B cell (primary cell): ENCODE measurements around the gene FAAH. TPM values are rescaled to one million over a fixed set of nuclear protein-coding genes. Genes with fewer than 3 reads are reported as not detected.

Experiments used
- ATAC-seq: fragments of 200-7000 bp; cut with Tn5 transposase; one replicate; pipeline ENCODE4 v1.10.0; 2021; ENCODE audit warnings: low read depth, mild to moderate bottlenecking, moderate number of reproducible peaks, moderate library complexity
- CTCF ChIA-PET: fragments of 350-600 bp; sonication (Branson Sonifier 250); formaldehyde crosslinking; loops from one replicate; lab custom pipeline; 2021; ENCODE audit warnings: antibody characterized with exemption, inconsistent platforms; lab: Charles Lee
- POLR2A ChIA-PET: fragments of 350-600 bp; sonication (Branson Sonifier 250); formaldehyde crosslinking; loops from one replicate; lab custom pipeline; 2021; ENCODE audit warnings: antibody characterized with exemption; lab: Charles Lee
- DNase-seq: peaks from one replicate; pipeline ENCODE4 v3.0.0; 2013
- H2AFZ ChIP-seq: 2 replicates; pipeline ENCODE4 v1.6.1; 2012; ENCODE audit warnings: mild to moderate bottlenecking, low read depth, low read length; ENCODE audit not compliant: insufficient read depth, poor library complexity, severe bottlenecking
- H3K27ac ChIP-seq, 2 donors: 1 replicate in 1 of 2; 2 replicates in 1 of 2; pipeline ENCODE4 v1.5.1; 2012 to 2013; ENCODE audit warnings: low read length in 2 of 2, mild to moderate bottlenecking in 2 of 2, moderate library complexity in 1 of 2
- H3K27me3 ChIP-seq, 4 experiments: fragments of 200-600 bp in 1 of 4; sonication (generic) in 1 of 4; replicated peaks in 1 of 4; 1 replicate in 2 of 4; 2 replicates in 2 of 4; pipeline versions ENCODE4 v1.6.1 to v1.7.0; 2013 to 2016; ENCODE audit warnings: low read length in 3 of 4, mild to moderate bottlenecking in 2 of 4, mixed read lengths in 1 of 4, moderate library complexity in 1 of 4; ENCODE audit not compliant: insufficient read depth in 4 of 4, control insufficient read depth in 3 of 4; ENCODE audit errors: control extremely low read depth in 1 of 4
- H3K36me3 ChIP-seq, 2 experiments: replicated peaks in 1 of 2; 1 replicate in 1 of 2; 2 replicates in 1 of 2; pipeline versions ENCODE4 v1.6.1 to v1.7.1; 2013; ENCODE audit warnings: low read length in 1 of 2; ENCODE audit not compliant: insufficient read depth in 2 of 2, control insufficient read depth in 1 of 2; ENCODE audit errors: control extremely low read depth in 1 of 2, extremely low read depth in 1 of 2
- H3K4me1 ChIP-seq, 2 donors: fragments of 200-600 bp in 1 of 2; sonication (generic) in 1 of 2; 1 replicate in 1 of 2; 2 replicates in 1 of 2; pipeline versions ENCODE4 v1.5.1 to v1.6.1; 2013 to 2017; ENCODE audit warnings: low read length in 2 of 2; ENCODE audit not compliant: control insufficient read depth in 2 of 2, insufficient read depth in 2 of 2
- H3K4me2 ChIP-seq: replicated peaks from 2 replicates; pipeline ENCODE3; 2012; ENCODE audit warnings: mild to moderate bottlenecking, low read depth, low read length; ENCODE audit not compliant: poor library complexity, severe bottlenecking
- H3K4me3 ChIP-seq, 5 experiments: fragments of 200-600 bp in 1 of 5; sonication (generic) in 1 of 5; 1 replicate in 3 of 5; 2 replicates in 2 of 5; pipeline versions ENCODE4 v1.5.1 to v1.7.0; 2011 to 2016; ENCODE audit warnings: low read length in 4 of 5, mild to moderate bottlenecking in 4 of 5, low read depth in 2 of 5, control low read depth in 1 of 5, moderate library complexity in 1 of 5; ENCODE audit not compliant: insufficient read depth in 1 of 5; ENCODE audit errors: control extremely low read depth in 1 of 5, extremely low read depth in 1 of 5
- H3K79me2 ChIP-seq: fragments of 200-600 bp; sonication (generic); one replicate; pipeline ENCODE4 v1.6.0; 2016; ENCODE audit warnings: low read length; ENCODE audit not compliant: control insufficient read depth, insufficient read depth
- H3K9ac ChIP-seq: fragments of 200-600 bp; sonication (generic); 2 replicates; pipeline ENCODE4 v1.6.1; 2017; ENCODE audit warnings: mild to moderate bottlenecking, low read length, moderate library complexity
- H3K9me3 ChIP-seq, 3 donors: one replicate each; pipeline versions ENCODE4 v1.6.1 to v1.7.1; 2013; ENCODE audit warnings: low read length in 2 of 3; ENCODE audit not compliant: control insufficient read depth in 2 of 3, insufficient read depth in 1 of 3; ENCODE audit errors: control extremely low read depth in 1 of 3
- H4K20me1 ChIP-seq: 2 replicates; pipeline ENCODE4 v1.6.0; 2012; ENCODE audit warnings: mild to moderate bottlenecking, low read length; ENCODE audit not compliant: insufficient read depth, control insufficient read depth, poor library complexity, severe bottlenecking
- H3K27ac Mint-ChIP-seq: one replicate; pipeline ENCODE4 v1.8.0; 2021; ENCODE audit warnings: mixed read lengths
- H3K27me3 Mint-ChIP-seq: one replicate; pipeline ENCODE4 v1.8.0; 2021; ENCODE audit warnings: mixed read lengths
- H3K4me1 Mint-ChIP-seq: one replicate; pipeline ENCODE4 v1.8.0; 2021; ENCODE audit warnings: mixed read lengths
- H3K4me3 Mint-ChIP-seq: one replicate; pipeline ENCODE4 v1.8.0; 2021; ENCODE audit warnings: mixed read lengths
- H3K9me3 Mint-ChIP-seq: one replicate; pipeline ENCODE4 v1.8.0; 2022; ENCODE audit warnings: mixed read lengths; ENCODE audit not compliant: insufficient read depth
- CTCF ChIP-seq: fragments of 200-600 bp; IDR thresholded peaks from one replicate; pipeline ENCODE4 v1.8.0; 2022; ENCODE audit warnings: antibody characterized with exemption, mild to moderate bottlenecking
- EZH2 ChIP-seq: IDR thresholded peaks from 2 replicates; pipeline ENCODE4 v1.6.1; 2012; ENCODE audit warnings: borderline replicate concordance, low read depth, mild to moderate bottlenecking, moderate library complexity, low read length; ENCODE audit not compliant: insufficient read depth, poor library complexity, severe bottlenecking
- WGBS: methylation state at CpG from one replicate; pipeline ENCODE4 v1.1.5; 2013; ENCODE audit warnings: missing lambda C conversion rate; ENCODE audit not compliant: insufficient coverage; 5-methylcytosine and 5-hydroxymethylcytosine counted together
- intact Hi-C: fragments of 100-400 bp; cut with micrococcal nuclease; formaldehyde crosslinking; loops from one replicate; pipeline ENCODE4 v1.10.0; 2022
- polyA plus RNA-seq: library from polyadenylated mRNA; depleted of rRNA; stranded (reverse); fragments of >200 nt; gene quantifications from 2 replicates; pipeline ENCODE4 v1.2.3, GENCODE V29; 2012
- total RNA-seq, 2 donors: library from RNA; stranded (reverse); fragments of 120-200 nt in 1 of 2; gene quantifications; 1 replicate in 1 of 2; 2 replicates in 1 of 2; pipeline versions ENCODE4 v1.2.3 to v1.2.4, GENCODE V29; 2013 to 2022

FAAH gene
- total and polyA plus RNA-seq, 2 donors (not counting 1 experiment from before 2014, with no cell fraction given), result 5.6 to 9.6 TPM

GRCh38 chr1:46459315-46459714 is 65.2 kb downstream of the FAAH start:
- CTCF ChIA-PET, result interaction anchor here (0.7 to 1.6 kb wide), 4 partner anchors 12 to 17 kb away, joined by 3 to 6 read pairs (median 4); no protein-coding TSS in a partner anchor
- no peak for TF ChIP-seq EZH2
- TF ChIP-seq CTCF, result no peak
- WGBS, result 87% methylated on average over 8 of the region's 8 CpGs
- Mint-ChIP-seq H3K4me1 (no peaks in the 10 kb centered on the region), H3K27ac (no peak overlapping the region), H3K27me3 (peaks cover 51% of the 10 kb centered on the region), H3K9me3 (no peaks in the 10 kb centered on the region), H3K4me3 (no peak overlapping the region)
- POLR2A ChIA-PET, result no interaction called here
- Histone ChIP-seq H3K27me3 (peaks cover 0 to 12% (median 3%) of the 10 kb centered on the region in 4 experiments), H3K27ac (no peak overlapping the region), H3K9me3 (no peaks in the 10 kb centered on the region), H3K4me3 (no peak overlapping the region), H3K4me2 (no peak overlapping the region), H3K36me3 (no peaks in the 10 kb centered on the region), H4K20me1 (no peaks in the 10 kb centered on the region), H3K4me1 (no peaks in the 10 kb centered on the region), H2AFZ (no peak overlapping the region), H3K9ac (no peak overlapping the region), H3K79me2 (no peaks in the 10 kb centered on the region)
- intact Hi-C loops, result no loop called here
- ATAC-seq (no peak), DNase-seq (no peak)

DNA sequence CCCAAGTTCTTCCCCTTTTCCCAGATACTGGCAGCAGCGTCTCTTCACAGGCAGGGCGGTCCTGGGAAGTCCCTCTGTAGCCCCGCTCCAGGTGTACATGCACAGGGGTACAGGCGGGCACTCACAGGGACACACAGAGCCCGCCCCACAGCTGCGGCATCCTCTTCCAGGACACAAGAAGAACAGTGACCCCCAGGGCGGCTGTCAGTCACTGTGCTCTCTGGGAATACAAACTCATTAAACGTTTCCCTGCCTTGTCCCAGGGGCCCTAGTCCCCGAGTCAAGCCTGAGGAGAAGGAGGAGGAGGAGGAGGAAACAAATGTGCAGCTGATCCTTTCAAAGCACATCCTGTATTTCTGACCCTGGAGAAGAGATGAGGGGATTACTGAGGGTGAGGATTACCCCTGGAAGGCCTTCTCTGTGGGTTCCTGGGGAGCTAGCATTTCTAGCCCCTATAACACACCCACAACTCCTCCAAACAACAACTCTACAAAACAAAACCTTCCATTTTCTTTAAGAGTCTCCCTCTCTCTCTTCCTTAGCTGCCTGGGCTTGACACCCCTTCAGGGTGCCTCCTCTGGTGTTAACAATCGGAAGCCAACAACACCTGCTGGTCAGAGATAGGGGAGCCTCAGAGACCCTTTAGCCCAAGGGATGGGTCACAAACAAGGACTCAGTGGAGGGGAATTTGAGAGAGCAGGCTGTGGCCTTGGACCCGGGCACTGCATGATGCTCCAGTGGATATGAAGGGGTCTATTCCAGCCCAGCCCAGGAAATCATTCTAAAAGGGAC is 67.1 kb downstream of the FAAH start:
- WGBS, result 64% methylated on average over 9 of the region's 11 CpGs
- no peaks in the 10 kb centered on the region for H3K9me3 Mint-ChIP-seq
- no peak overlapping the region for H3K4me2 ChIP-seq
- no peaks in the 10 kb centered on the region for H3K9me3 ChIP-seq
- TF ChIP-seq CTCF (no peak), EZH2 (no peak)
- peaks cover 0 to 3% of the 10 kb centered on the region in 2 donors for H3K4me1 ChIP-seq
- no peak overlapping the region for H3K4me3 ChIP-seq
- H3K27ac Mint-ChIP-seq, result no peak overlapping the region
- no peak overlapping the region for H2AFZ ChIP-seq
- H3K27ac ChIP-seq, result no peak overlapping the region
- H3K9ac ChIP-seq, result no peak overlapping the region
- POLR2A ChIA-PET, result no interaction called here
- peaks cover 52% of the 10 kb centered on the region for H3K27me3 Mint-ChIP-seq
- CTCF ChIA-PET, result no interaction called here
- no peaks in the 10 kb centered on the region for H4K20me1 ChIP-seq
- no peaks in the 10 kb centered on the region for H3K79me2 ChIP-seq
- H3K27me3 ChIP-seq, result peaks cover 0 to 29% (median 9%) of the 10 kb centered on the region in 4 experiments
- ATAC-seq (no peak), DNase-seq (no peak)
- H3K4me1 Mint-ChIP-seq, result peaks cover 4% of the 10 kb centered on the region
- no peaks in the 10 kb centered on the region for H3K36me3 ChIP-seq
- H3K4me3 Mint-ChIP-seq, result no peak overlapping the region
- intact Hi-C loops, result no loop called here
